ENCODE results near the gene HSBP1L1.

- no peak for TF ChIP-seq EZH2phosphoT487 (IDR thresholded peaks at IDR 0.05; ENCODE audit: borderline replicate concordance, low read depth)
- no peak for TF ChIP-seq TAF1 (IDR thresholded peaks at IDR 0.05; ENCODE audit: borderline replicate concordance, low read depth, low read length)
- no peak for TF ChIP-seq CTCF (IDR thresholded peaks at IDR 0.05)
- TF ChIP-seq MAX (IDR thresholded peaks at IDR 0.05; ENCODE audit: low read depth) = no peak
- TF ChIP-seq GABPA (IDR thresholded peaks at IDR 0.05; ENCODE audit: low read depth) = no peak
- no peak for TF ChIP-seq POLR2AphosphoS5 (IDR thresholded peaks at IDR 0.05; ENCODE audit: low read depth, low read length)
- TF ChIP-seq REST (IDR thresholded peaks at IDR 0.05; ENCODE audit: low read depth, low read length) = no peak
- no peak for TF ChIP-seq NRF1 (IDR thresholded peaks at IDR 0.05; ENCODE audit: low read depth, low read length)
Observed at GRCh38 chr18:80012714-80013113, 48.3 kb downstream of the HSBP1L1 start.
